GM23248 (cell line): ENCODE data around the gene OR8G1. TPM values are rescaled to one million over a fixed set of nuclear protein-coding genes. Genes with fewer than 3 reads are reported as not detected.

Experiments used
- DNase-seq: peaks from one replicate; pipeline ENCODE4 v3.0.0-alpha.2; 2015
- H2AFZ ChIP-seq: fragments of 200-600 bp; sonication (generic); 2 replicates; pipeline ENCODE4 v1.6.1; 2016; ENCODE audit warnings: antibody characterized with exemption
- H3F3A ChIP-seq: fragments of 200-600 bp; sonication (generic); 2 replicates; pipeline ENCODE4 v1.6.1; 2016; ENCODE audit warnings: mild to moderate bottlenecking, antibody characterized with exemption, mixed run types; ENCODE audit not compliant: insufficient read depth
- H3K27ac ChIP-seq: fragments of 200-600 bp; sonication (generic); 2 replicates; pipeline ENCODE4 v1.5.1; 2016; ENCODE audit warnings: mild to moderate bottlenecking
- H3K27me3 ChIP-seq: fragments of 200-600 bp; sonication (generic); replicated peaks from 2 replicates; pipeline ENCODE4 v1.6.1; 2016; ENCODE audit warnings: mild to moderate bottlenecking; ENCODE audit not compliant: insufficient read depth
- H3K36me3 ChIP-seq: fragments of 200-600 bp; sonication (generic); 2 replicates; pipeline ENCODE4 v1.6.1; 2016; ENCODE audit warnings: low read depth, mild to moderate bottlenecking
- H3K4me1 ChIP-seq: fragments of 200-600 bp; sonication (generic); 2 replicates; pipeline ENCODE4 v1.6.1; 2016; ENCODE audit warnings: mild to moderate bottlenecking; ENCODE audit not compliant: insufficient read depth
- H3K4me2 ChIP-seq: fragments of 200-600 bp; sonication (generic); one replicate; pipeline ENCODE4 v1.6.1; 2016; ENCODE audit warnings: mild to moderate bottlenecking; ENCODE audit not compliant: unreplicated experiment
- H3K4me3 ChIP-seq: fragments of 200-600 bp; sonication (generic); 2 replicates; pipeline ENCODE4 v1.5.1; 2016; ENCODE audit warnings: mild to moderate bottlenecking
- H3K79me2 ChIP-seq: fragments of 200-600 bp; sonication (generic); 2 replicates; pipeline ENCODE4 v1.6.1; 2016; ENCODE audit warnings: mild to moderate bottlenecking; ENCODE audit not compliant: insufficient read depth
- H3K9ac ChIP-seq: fragments of 200-600 bp; sonication (generic); 2 replicates; pipeline ENCODE4 v1.6.1; 2016; ENCODE audit warnings: mild to moderate bottlenecking
- H3K9me2 ChIP-seq: fragments of 200-600 bp; sonication (generic); 2 replicates; pipeline ENCODE4 v1.6.1; 2016; ENCODE audit warnings: mixed run types, mild to moderate bottlenecking, moderate library complexity; ENCODE audit not compliant: insufficient read depth
- H3K9me3 ChIP-seq: fragments of 200-600 bp; sonication (generic); one replicate; pipeline ENCODE4 v1.6.1; 2017; ENCODE audit warnings: low read depth
- H4K20me1 ChIP-seq: fragments of 200-600 bp; sonication (generic); 2 replicates; pipeline ENCODE4 v1.6.0; 2016; ENCODE audit not compliant: insufficient read depth
- EZH2 ChIP-seq: fragments of 200-600 bp; sonication (generic); IDR thresholded peaks from 2 replicates; pipeline ENCODE4 v1.6.1; 2018; ENCODE audit warnings: antibody characterized with exemption, mild to moderate bottlenecking; ENCODE audit not compliant: insufficient read depth, poor library complexity, severe bottlenecking
- EZH2phosphoT487 ChIP-seq: fragments of 200-600 bp; sonication (generic); IDR thresholded peaks from 2 replicates; pipeline ENCODE4 v1.6.1; 2018; ENCODE audit warnings: antibody characterized with exemption, moderate library complexity, mild to moderate bottlenecking, low read depth; ENCODE audit not compliant: insufficient read depth
- WGBS, 2 experiments: methylation state at CpG; one replicate each; pipeline ENCODE4 v1.1.6; 2015 to 2017; ENCODE audit warnings: low lambda C conversion rate in 2 of 2, low coverage in 1 of 2; ENCODE audit errors: missing lambda C conversion rate in 2 of 2; 5-methylcytosine and 5-hydroxymethylcytosine counted together
- in situ Hi-C: fragments of 300-500 bp; cut with MboI; formaldehyde crosslinking; loops from 2 replicates; pipeline ENCODE4 v1.15.0; 2020
- polyA plus RNA-seq: library from polyadenylated mRNA; unstranded; fragments of >200 nt; fragmentation: Nextera tagmentation; extraction: Ambion mirVana; gene quantifications from 2 replicates; pipeline ENCODE4 v1.2.1, GENCODE V29; 2016
- total RNA-seq: library from RNA; depleted of rRNA; stranded (reverse); fragments of >200 nt; shearing (Covaris generic); gene quantifications from 2 replicates; pipeline ENCODE4 v1.2.3, GENCODE V29; 2014; rRNA removed

The OR8G1 gene, protein sequence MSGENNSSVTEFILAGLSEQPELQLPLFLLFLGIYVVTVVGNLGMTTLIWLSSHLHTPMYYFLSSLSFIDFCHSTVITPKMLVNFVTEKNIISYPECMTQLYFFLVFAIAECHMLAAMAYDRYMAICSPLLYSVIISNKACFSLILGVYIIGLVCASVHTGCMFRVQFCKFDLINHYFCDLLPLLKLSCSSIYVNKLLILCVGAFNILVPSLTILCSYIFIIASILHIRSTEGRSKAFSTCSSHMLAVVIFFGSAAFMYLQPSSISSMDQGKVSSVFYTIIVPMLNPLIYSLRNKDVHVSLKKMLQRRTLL
- total RNA-seq (not detected in 2 replicates), polyA plus RNA-seq (not detected in 2 replicates)

DNA sequence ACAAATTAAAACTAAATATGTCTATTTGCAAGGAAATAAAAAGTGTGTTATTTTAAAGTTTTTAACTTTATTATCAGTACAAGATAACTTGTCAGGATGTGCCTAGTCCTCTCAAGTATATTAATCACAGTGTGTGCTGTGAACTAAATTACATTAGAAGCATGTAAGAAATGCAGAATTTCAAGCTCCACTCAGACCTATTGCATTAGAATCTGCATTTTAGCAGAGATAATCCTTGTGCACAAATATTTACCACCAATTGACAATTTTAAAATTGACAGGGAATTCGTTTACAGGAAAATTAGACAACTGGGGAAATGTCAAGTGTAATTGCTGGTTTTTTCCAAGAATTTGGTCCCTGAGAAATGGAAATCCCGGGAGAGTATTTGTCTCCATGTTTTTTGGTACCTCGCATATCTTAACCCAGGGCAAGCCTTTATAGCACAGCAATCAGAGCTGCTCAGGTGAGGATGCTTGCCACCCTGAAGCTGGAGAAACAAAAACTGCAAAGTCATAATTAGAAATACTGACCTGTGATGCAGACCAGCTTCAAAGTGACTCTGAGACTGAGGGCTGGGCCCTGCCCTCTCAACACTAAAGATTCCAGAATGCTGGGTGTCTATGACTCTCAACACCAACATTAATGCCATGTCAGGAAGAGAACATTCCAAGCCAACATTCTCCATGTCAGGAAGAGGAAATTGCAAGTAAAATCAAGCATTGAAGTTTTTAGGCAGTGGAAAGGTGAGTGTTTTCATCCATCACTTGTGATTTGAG is at the start of gene OR8G1:
TSS of gene OR8G1 (plus strand) at position 475 of the 777 bp plus-strand sequence. CDS start 8,581 bp downstream, outside the sequence.
- Histone ChIP-seq H3K4me1 (no peaks in the 10 kb centered on the region), H3K9me3 (no peaks in the 10 kb centered on the region), H3K79me2 (no peaks in the 10 kb centered on the region), H3F3A (no peaks in the 10 kb centered on the region), H2AFZ (no peak within 1 kb of the TSS), H3K36me3 (no peaks in the 10 kb centered on the region), H3K4me3 (no peak within 1 kb of the TSS), H3K4me2 (no peak within 1 kb of the TSS), H3K9ac (no peak within 1 kb of the TSS), H3K27me3 (no peaks in the 10 kb centered on the region; the same call in 1 of the 2 replicates), H3K9me2 (no peaks in the 10 kb centered on the region), H4K20me1 (no peaks in the 10 kb centered on the region), H3K27ac (no peak within 1 kb of the TSS)
- no peak for TF ChIP-seq EZH2phosphoT487
- WGBS, 2 experiments, result 28 to 34% methylated on average over 3 of the region's 3 CpGs
- in situ Hi-C loops, result no loop called here
- no peak for DNase-seq

DNA sequence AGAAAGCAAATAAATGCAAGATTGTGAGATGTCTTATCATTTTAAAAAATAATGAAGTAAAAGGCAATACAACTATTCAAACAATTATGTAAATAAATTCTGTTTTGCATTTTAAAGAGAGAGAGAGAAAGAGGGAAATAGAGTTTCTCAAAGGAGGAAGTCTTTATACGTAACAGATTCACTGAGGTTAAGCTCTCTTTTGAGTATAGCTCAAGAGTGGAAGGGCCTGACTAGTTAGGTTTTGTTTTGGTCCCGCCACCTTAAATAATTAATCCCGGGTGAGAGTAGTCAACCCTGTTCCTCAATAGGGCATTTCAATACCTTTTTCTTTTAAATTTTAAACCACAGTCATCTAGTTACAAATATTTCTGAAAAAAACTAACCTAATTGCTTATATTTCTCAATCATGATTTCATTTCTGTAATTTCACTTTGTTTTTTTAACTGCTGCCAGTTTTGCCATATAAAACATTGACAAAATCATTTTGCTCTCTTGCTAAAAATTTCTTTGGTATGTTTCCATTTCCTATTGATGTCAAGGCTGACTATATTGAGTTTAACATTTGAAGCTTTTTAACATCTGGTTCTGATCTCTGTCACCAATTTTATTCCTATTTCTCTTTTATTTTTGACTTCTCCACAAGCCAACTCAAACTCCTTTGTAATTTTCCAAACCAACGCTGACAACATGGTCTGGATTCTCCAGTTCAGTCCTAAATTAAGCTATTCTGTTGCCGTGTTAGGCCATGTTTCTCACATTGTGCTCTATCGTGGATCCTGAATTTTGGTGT is 47.5 kb upstream of the OR8G1 start:
- Histone ChIP-seq H2AFZ (no peak overlapping the region), H3F3A (no peaks in the 10 kb centered on the region), H3K27me3 (peaks cover 25% of the 10 kb centered on the region; the same call in 1 of the 2 replicates), H3K9me2 (no peaks in the 10 kb centered on the region), H3K4me2 (no peak overlapping the region), H3K36me3 (no peaks in the 10 kb centered on the region), H3K9me3 (no peaks in the 10 kb centered on the region), H3K4me1 (no peaks in the 10 kb centered on the region), H3K4me3 (no peak overlapping the region), H3K79me2 (no peaks in the 10 kb centered on the region), H3K9ac (no peak overlapping the region), H3K27ac (no peak overlapping the region), H4K20me1 (no peaks in the 10 kb centered on the region)
- DNase-seq, result no peak
- in situ Hi-C loops, result loop anchor here (10.0 kb wide), 1 partner anchor 119 kb away; no protein-coding TSS in a partner anchor
- 20 to 22% methylated on average over 6 of the region's 6 CpGs for WGBS, 2 experiments
- no peak for TF ChIP-seq EZH2
- TF ChIP-seq EZH2phosphoT487, result no peak

DNA sequence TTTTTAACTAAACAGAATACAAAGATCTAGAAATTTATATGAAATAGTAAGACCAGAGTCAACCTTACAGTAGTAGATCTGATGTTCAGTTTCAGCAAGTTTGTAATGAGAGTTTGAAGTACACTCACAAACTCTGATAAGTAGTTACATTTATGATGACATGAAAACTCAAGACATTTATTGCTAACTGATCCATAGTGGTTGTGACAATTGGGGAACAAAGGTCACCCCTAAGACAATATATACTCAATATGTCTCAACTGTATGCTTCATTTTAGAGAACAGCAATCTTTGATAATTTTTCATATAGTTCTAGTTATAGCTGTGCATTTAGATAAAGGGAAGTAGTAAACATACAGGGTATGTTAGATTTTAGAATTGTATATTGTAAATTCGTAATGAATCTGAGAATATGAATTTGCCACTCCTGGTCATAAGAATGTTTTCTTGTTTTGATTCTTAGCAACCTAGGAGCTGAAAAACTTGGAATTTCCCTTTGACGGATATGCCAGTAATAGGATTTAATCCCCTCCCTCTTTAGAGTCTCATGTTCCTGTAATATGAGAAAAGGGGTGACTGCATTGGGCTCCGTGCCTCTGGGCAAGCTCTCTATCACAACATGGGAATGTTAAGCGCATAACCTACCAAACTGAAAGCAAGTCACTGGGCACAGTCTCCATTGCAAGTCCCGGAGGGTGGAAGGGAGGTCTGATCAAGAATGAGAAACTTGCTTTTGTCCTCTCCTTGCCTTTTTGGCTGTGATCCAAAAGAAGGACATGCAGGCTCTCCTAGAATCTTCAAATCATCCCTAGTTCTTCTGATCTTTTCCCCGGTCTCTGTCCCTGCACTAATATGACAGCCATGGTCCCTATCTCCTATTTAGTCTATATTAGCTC is 46.4 kb upstream of the OR8G1 start:
- WGBS, 2 experiments, result 14 to 16% methylated on average over 6 of the region's 6 CpGs
- no peaks in the 10 kb centered on the region for H3K9me2 ChIP-seq
- no peaks in the 10 kb centered on the region for H4K20me1 ChIP-seq
- no peak overlapping the region for H3K9ac ChIP-seq
- no peak overlapping the region for H3K4me2 ChIP-seq
- H3K4me3 ChIP-seq, result no peak overlapping the region
- H3K4me1 ChIP-seq, result no peaks in the 10 kb centered on the region
- TF ChIP-seq EZH2phosphoT487 (no peak), EZH2 (no peak)
- peaks cover 13% of the 10 kb centered on the region; the same call in 1 of the 2 replicates for H3K27me3 ChIP-seq
- H3K27ac ChIP-seq, result no peak overlapping the region
- H3K9me3 ChIP-seq, result no peaks in the 10 kb centered on the region
- H2AFZ ChIP-seq, result no peak overlapping the region
- DNase-seq, result peak; percentile 34
- H3F3A ChIP-seq, result no peaks in the 10 kb centered on the region
- H3K79me2 ChIP-seq, result no peaks in the 10 kb centered on the region
- no peaks in the 10 kb centered on the region for H3K36me3 ChIP-seq
- in situ Hi-C loops, result loop anchor here (10.0 kb wide), 1 partner anchor 120 kb away; no protein-coding TSS in a partner anchor
